ENCODE measurements around the gene OR6T1. TPM values are rescaled to one million over a fixed set of nuclear protein-coding genes. Genes with fewer than 3 reads are reported as not detected.

The OR6T1 gene
- total and polyA plus RNA-seq, 4 donors: not detected

DNA sequence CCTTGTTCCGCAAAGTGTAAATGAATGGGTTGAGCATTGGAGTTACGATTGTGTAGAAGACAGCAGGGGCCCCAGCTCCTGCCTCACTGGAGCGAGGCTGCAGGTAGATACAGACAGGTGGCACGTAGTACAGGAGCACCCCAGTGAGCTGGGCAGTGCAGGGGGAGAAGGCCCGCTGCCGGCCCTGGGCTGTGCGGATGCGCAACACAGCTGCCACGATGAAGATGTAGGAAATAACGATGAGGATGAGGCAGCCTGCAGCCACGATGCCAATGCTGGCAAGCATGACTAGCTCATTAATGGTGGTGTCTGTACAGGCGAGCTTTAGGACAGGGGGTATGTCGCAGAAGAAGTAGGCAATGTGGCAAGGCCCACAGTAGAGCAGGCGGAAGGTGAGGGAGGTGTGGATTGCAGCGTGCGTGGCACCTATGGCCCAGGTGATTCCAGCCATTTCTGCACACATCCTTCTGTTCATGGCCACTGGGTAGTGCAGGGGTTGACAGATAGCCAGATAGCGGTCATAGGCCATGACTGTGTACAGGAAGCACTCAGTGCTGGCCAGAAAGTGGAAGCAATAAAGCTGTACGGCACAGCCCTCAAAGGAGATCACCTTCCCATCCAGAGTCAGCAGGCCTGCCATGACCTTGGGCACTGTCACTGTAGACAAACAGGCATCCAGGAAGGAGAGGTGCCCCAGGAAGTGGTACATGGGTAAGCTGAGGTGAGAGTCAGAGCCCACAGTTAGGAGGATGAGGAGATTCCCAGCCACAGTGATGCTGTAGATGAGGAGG, 33.3 kb upstream of the OR6T1 start:
- no peaks in the 10 kb centered on the region for H3K4me1 ChIP-seq (ENCODE audit: control insufficient read depth in 5 of 5, insufficient read depth in 5 of 5, low read length in 5 of 5)
- peaks cover 0 to 5% (median 0%) of the 10 kb centered on the region in 4 donors for H3K9me3 ChIP-seq (ENCODE audit: control insufficient read depth in 4 of 4, insufficient read depth in 3 of 4, low read length in 3 of 4)
- TF ChIP-seq, protein P1, sequence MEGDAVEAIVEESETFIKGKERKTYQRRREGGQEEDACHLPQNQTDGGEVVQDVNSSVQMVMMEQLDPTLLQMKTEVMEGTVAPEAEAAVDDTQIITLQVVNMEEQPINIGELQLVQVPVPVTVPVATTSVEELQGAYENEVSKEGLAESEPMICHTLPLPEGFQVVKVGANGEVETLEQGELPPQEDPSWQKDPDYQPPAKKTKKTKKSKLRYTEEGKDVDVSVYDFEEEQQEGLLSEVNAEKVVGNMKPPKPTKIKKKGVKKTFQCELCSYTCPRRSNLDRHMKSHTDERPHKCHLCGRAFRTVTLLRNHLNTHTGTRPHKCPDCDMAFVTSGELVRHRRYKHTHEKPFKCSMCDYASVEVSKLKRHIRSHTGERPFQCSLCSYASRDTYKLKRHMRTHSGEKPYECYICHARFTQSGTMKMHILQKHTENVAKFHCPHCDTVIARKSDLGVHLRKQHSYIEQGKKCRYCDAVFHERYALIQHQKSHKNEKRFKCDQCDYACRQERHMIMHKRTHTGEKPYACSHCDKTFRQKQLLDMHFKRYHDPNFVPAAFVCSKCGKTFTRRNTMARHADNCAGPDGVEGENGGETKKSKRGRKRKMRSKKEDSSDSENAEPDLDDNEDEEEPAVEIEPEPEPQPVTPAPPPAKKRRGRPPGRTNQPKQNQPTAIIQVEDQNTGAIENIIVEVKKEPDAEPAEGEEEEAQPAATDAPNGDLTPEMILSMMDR (IDR thresholded peaks at IDR 0.05; ENCODE audit: control extremely low read depth, extremely low read depth): no peak
- ATAC-seq (ENCODE audit: insufficient read depth, low FRiP score) (no peak), DNase-seq (no peak)
- no peak overlapping the region for H3K9ac ChIP-seq (ENCODE audit: insufficient read depth in 1 of 2, low read length in 2 of 2)
- H3K27ac ChIP-seq (ENCODE audit: low read depth in 1 of 2, low read length in 1 of 2): no peak overlapping the region
- no peaks in the 10 kb centered on the region for H3K27me3 ChIP-seq (ENCODE audit: control insufficient read depth in 3 of 3, insufficient read depth in 3 of 3, low read length in 2 of 3)
- H3K36me3 ChIP-seq (ENCODE audit: control insufficient read depth in 4 of 4, insufficient read depth in 4 of 4, low read length in 4 of 4): no peaks in the 10 kb centered on the region
- H3K4me3 ChIP-seq: no peak overlapping the region
- WGBS, 2 donors: 89 to 92% methylated on average over 18 of the region's 18 CpGs

DNA sequence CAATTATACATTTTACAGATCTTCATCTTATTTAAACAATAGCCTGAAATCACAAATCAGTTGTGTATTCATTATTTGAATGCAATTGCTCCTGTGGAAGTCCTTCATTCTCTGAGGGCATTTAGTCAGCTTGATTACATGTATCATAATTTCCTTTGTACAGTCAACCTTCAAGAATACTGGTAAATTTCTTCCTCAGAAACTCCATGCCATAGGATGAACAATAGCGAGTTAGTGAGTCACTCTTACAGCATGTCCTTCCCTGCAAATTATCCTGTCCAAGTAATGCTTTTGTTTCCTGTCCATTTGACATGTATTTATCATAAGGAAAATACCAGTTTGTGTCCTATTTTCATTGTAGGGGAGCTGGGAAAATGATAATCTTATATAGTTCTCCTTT, 30.2 kb upstream of the OR6T1 start:
- no peaks in the 10 kb centered on the region for H3K36me3 ChIP-seq (ENCODE audit: control insufficient read depth in 4 of 4, insufficient read depth in 4 of 4, low read length in 4 of 4)
- ATAC-seq (ENCODE audit: insufficient read depth, low FRiP score): no peak
- WGBS, 2 donors: 75 to 76% methylated on average over 1 of the region's 1 CpG

DNA sequence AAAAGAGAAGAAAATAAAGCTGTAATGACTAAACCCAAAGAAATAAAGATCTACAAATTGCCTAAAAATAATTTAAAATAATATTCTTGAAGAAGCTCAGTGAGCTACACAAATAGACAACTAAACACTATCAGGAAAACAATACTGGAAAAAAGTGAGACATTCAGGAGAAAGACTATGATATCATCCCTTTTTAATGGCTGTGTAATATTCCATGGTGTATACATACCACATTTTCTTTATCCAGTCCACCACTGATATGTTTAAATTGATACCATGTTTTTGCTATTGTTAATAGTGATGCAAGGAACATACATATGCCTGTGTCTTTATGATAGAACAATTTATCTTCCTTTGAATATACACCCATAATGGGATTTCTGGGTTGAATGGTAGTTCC, 13.1 kb upstream of the OR6T1 start:
- TF ChIP-seq, protein P1 (IDR thresholded peaks at IDR 0.05; ENCODE audit: control extremely low read depth, extremely low read depth): no peak
- Histone ChIP-seq H3K9me3 (ENCODE audit: control insufficient read depth in 4 of 4, insufficient read depth in 3 of 4, low read length in 3 of 4) (peaks cover 0 to 4% (median 0%) of the 10 kb centered on the region in 4 donors), H3K36me3 (ENCODE audit: control insufficient read depth in 4 of 4, insufficient read depth in 4 of 4, low read length in 4 of 4) (no peaks in the 10 kb centered on the region), H3K4me1 (ENCODE audit: control insufficient read depth in 5 of 5, insufficient read depth in 5 of 5, low read length in 5 of 5) (no peaks in the 10 kb centered on the region), H3K27ac (ENCODE audit: low read depth in 1 of 2, low read length in 1 of 2) (no peak overlapping the region), H3K4me3 (no peak overlapping the region), H3K9ac (ENCODE audit: insufficient read depth in 1 of 2, low read length in 2 of 2) (no peak overlapping the region), H3K27me3 (ENCODE audit: control insufficient read depth in 3 of 3, insufficient read depth in 3 of 3, low read length in 2 of 3) (no peaks in the 10 kb centered on the region)
- ATAC-seq (ENCODE audit: insufficient read depth, low FRiP score) (no peak), DNase-seq (no peak)

More for the DNA sequence above, 30.2 kb upstream of the OR6T1 start:
- Histone ChIP-seq H3K4me1 (ENCODE audit: control insufficient read depth in 5 of 5, insufficient read depth in 5 of 5, low read length in 5 of 5) (no peaks in the 10 kb centered on the region), H3K9me3 (ENCODE audit: control insufficient read depth in 4 of 4, insufficient read depth in 3 of 4, low read length in 3 of 4) (peaks cover 0 to 5% (median 0%) of the 10 kb centered on the region in 4 donors), H3K27me3 (ENCODE audit: control insufficient read depth in 3 of 3, insufficient read depth in 3 of 3, low read length in 2 of 3) (no peaks in the 10 kb centered on the region), H3K4me3 (no peak overlapping the region), H3K27ac (ENCODE audit: low read depth in 1 of 2, low read length in 1 of 2) (no peak overlapping the region), H3K9ac (ENCODE audit: insufficient read depth in 1 of 2, low read length in 2 of 2) (no peak overlapping the region)
- no peak for DNase-seq
- TF ChIP-seq, protein P1 (IDR thresholded peaks at IDR 0.05; ENCODE audit: control extremely low read depth, extremely low read depth): no peak

All from lung (tissue), 12 donors.